Uterus (tissue), 2 donors: ENCODE results near the gene PRPF40A.
"Not testable (repeated sequence)": the region's sequence is repeated elsewhere in the genome, so short reads cannot be mapped to it uniquely, and the experiment has no call there.

Experiments
- POLR2A ChIP-seq, 2 donors: fragments of 450-650 bp; IDR thresholded peaks; one replicate each; pipeline ENCODE4 v1.6.1; 2016; ENCODE audit warnings: antibody characterized with exemption in 2 of 2, mild to moderate bottlenecking in 1 of 2, moderate library complexity in 1 of 2
- TF ChIP-seq, protein P1 (sequence below), 4 experiments: fragments of 200-600 bp in 2 of 4; fragments of 450-650 bp in 2 of 4; sonication (generic) in 2 of 4; IDR thresholded peaks; one replicate each; pipeline ENCODE4 v1.5.1; 2016 to 2019; ENCODE audit warnings: antibody characterized with exemption in 4 of 4, mild to moderate bottlenecking in 2 of 4, moderate library complexity in 1 of 4

DNA sequence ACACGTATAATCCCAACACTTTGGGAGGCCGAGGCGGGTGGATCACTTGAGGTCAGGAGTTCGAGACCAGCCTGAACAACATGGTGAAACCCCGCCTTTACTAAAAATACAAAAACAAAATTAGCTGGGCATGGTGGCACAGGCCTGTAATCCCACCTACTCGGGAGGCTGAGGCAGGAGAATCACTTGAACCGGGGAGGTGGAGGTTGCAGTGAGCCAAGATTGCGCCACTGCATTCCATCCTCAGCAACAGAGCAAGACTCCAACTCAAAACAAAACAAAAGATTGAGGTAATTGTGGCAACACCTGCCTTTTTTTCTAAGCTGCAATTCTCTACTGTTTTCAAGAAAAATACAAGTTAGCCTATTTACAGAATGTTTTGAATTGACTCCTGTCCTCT, 5.4 kb upstream of the PRPF40A start:
- TF ChIP-seq, protein P1, sequence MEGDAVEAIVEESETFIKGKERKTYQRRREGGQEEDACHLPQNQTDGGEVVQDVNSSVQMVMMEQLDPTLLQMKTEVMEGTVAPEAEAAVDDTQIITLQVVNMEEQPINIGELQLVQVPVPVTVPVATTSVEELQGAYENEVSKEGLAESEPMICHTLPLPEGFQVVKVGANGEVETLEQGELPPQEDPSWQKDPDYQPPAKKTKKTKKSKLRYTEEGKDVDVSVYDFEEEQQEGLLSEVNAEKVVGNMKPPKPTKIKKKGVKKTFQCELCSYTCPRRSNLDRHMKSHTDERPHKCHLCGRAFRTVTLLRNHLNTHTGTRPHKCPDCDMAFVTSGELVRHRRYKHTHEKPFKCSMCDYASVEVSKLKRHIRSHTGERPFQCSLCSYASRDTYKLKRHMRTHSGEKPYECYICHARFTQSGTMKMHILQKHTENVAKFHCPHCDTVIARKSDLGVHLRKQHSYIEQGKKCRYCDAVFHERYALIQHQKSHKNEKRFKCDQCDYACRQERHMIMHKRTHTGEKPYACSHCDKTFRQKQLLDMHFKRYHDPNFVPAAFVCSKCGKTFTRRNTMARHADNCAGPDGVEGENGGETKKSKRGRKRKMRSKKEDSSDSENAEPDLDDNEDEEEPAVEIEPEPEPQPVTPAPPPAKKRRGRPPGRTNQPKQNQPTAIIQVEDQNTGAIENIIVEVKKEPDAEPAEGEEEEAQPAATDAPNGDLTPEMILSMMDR (IDR thresholded peaks at IDR 0.05) = not testable (repeated sequence)
- TF ChIP-seq POLR2A (IDR thresholded peaks at IDR 0.05) = not testable (repeated sequence)
